Fibroblast of lung (primary cell): ENCODE measurements around the gene ZNF804B. TPM values are rescaled to one million over a fixed set of nuclear protein-coding genes. Genes with fewer than 3 reads are reported as not detected.

Source experiments
- DNase-seq, 2 donors: peaks; one replicate each; pipeline versions ENCODE4 v3.0.0 to v3.0.0-alpha.2; 2010; ENCODE audit warnings: low read depth in 2 of 2
- H2AFZ ChIP-seq: 2 replicates; pipeline ENCODE4 v1.5.1; 2012; ENCODE audit warnings: low read length, control low read depth, inconsistent platforms
- H3K27ac ChIP-seq: 2 replicates; pipeline ENCODE4 v1.5.1; 2011; ENCODE audit warnings: low read length, control low read depth; ENCODE audit not compliant: insufficient read depth
- H3K27me3 ChIP-seq: 2 replicates; pipeline ENCODE4 v1.5.1; 2011; ENCODE audit warnings: mild to moderate bottlenecking, low read length; ENCODE audit not compliant: control insufficient read depth, insufficient read depth
- H3K36me3 ChIP-seq: 2 replicates; pipeline ENCODE4 v1.5.1; 2011; ENCODE audit warnings: low read length; ENCODE audit not compliant: control insufficient read depth, insufficient read depth
- H3K4me1 ChIP-seq: 2 replicates; pipeline ENCODE4 v1.5.1; 2011; ENCODE audit warnings: low read length; ENCODE audit not compliant: control insufficient read depth, insufficient read depth; ENCODE audit errors: extremely low read depth
- H3K4me2 ChIP-seq: 2 replicates; pipeline ENCODE4 v1.5.1; 2011; ENCODE audit warnings: low read length, control low read depth; ENCODE audit not compliant: insufficient read depth; ENCODE audit errors: extremely low read depth
- H3K4me3 ChIP-seq, 4 experiments: fragments of 200-600 bp in 1 of 4; sonication (generic) in 1 of 4; replicated peaks in 1 of 4; 2 replicates each; pipeline ENCODE4 v1.5.1; 2011 to 2016; ENCODE audit warnings: low read length in 4 of 4, low read depth in 3 of 4, mild to moderate bottlenecking in 3 of 4, control low read depth in 2 of 4, inconsistent platforms in 1 of 4, mixed read lengths in 1 of 4; ENCODE audit not compliant: insufficient read depth in 1 of 4; ENCODE audit errors: control extremely low read depth in 1 of 4
- H3K79me2 ChIP-seq: 2 replicates; pipeline ENCODE4 v1.5.1; 2012; ENCODE audit warnings: mild to moderate bottlenecking, low read length, inconsistent platforms; ENCODE audit not compliant: control insufficient read depth, insufficient read depth
- H3K9ac ChIP-seq: 2 replicates; pipeline ENCODE4 v1.5.1; 2011; ENCODE audit warnings: mild to moderate bottlenecking, low read length, control low read depth; ENCODE audit not compliant: insufficient read depth
- H3K9me3 ChIP-seq: 2 replicates; pipeline ENCODE4 v1.5.1; 2012; ENCODE audit warnings: low read depth, low read length; ENCODE audit not compliant: control insufficient read depth, insufficient read depth
- H4K20me1 ChIP-seq: 2 replicates; pipeline ENCODE4 v1.5.1; 2011; ENCODE audit warnings: low read length; ENCODE audit not compliant: control insufficient read depth, insufficient read depth; ENCODE audit errors: extremely low read depth
- EZH2 ChIP-seq: IDR thresholded peaks from 2 replicates; pipeline ENCODE4 v1.5.1; 2012; ENCODE audit warnings: low read length, control low read depth, mild to moderate bottlenecking; ENCODE audit errors: missing control alignments
- polyA plus RNA-seq, 2 donors: library from polyadenylated mRNA; depleted of rRNA in 1 of 2; stranded (reverse) in 1 of 2; unstranded in 1 of 2; fragments of >200 nt; gene quantifications; 2 replicates each; pipeline ENCODE4 v1.2.1, GENCODE V29; 2011 to 2012; ENCODE audit warnings: missing spikeins in 1 of 2
- total RNA-seq: library from RNA; depleted of rRNA; stranded (reverse); fragments of >200 nt; gene quantifications from 2 replicates; pipeline ENCODE4 v1.2.1, GENCODE V29; 2014
- TF ChIP-seq, protein P1 (sequence below), 2 donors: IDR thresholded peaks in 1 of 2; conservative IDR thresholded peaks in 1 of 2; 1 replicate in 1 of 2; 2 replicates in 1 of 2; pipeline ENCODE4 v1.5.1; 2011 to 2012; ENCODE audit warnings: low read length in 2 of 2, control low read depth in 1 of 2, inconsistent platforms in 1 of 2, low read depth in 1 of 2, mild to moderate bottlenecking in 1 of 2

Gene ZNF804B
- total and polyA plus RNA-seq, 2 donors (not counting 1 experiment from before 2014, with no cell fraction given) = not detected

DNA sequence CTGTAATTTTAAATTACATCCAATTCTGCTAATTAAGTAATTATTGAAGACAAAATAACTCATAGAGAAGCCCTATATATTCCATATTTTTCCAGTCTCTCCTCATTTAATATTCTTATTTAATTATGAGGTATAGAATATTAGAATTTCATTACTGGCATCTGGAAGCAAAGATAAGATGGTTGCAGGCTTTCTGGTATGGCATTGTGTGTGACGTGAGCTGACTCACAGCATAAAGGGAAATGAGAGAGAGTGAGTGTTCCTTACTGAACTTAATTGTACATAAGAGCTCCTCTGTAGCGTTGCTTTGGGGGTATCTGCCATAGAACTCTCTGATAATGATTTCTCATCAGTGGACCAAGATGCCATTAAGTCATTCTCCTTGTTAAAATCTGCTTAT lies 163.4 kb downstream of the ZNF804B start:
- H3K27me3 ChIP-seq = no peaks in the 10 kb centered on the region
- H3K4me3 ChIP-seq = no peak overlapping the region
- H4K20me1 ChIP-seq = no peaks in the 10 kb centered on the region
- H3K4me2 ChIP-seq = no peak overlapping the region
- H3K27ac ChIP-seq = no peak overlapping the region
- no peaks in the 10 kb centered on the region for H3K36me3 ChIP-seq
- no peaks in the 10 kb centered on the region for H3K4me1 ChIP-seq
- no peak for DNase-seq
- no peak for TF ChIP-seq EZH2
- TF ChIP-seq, protein P1, sequence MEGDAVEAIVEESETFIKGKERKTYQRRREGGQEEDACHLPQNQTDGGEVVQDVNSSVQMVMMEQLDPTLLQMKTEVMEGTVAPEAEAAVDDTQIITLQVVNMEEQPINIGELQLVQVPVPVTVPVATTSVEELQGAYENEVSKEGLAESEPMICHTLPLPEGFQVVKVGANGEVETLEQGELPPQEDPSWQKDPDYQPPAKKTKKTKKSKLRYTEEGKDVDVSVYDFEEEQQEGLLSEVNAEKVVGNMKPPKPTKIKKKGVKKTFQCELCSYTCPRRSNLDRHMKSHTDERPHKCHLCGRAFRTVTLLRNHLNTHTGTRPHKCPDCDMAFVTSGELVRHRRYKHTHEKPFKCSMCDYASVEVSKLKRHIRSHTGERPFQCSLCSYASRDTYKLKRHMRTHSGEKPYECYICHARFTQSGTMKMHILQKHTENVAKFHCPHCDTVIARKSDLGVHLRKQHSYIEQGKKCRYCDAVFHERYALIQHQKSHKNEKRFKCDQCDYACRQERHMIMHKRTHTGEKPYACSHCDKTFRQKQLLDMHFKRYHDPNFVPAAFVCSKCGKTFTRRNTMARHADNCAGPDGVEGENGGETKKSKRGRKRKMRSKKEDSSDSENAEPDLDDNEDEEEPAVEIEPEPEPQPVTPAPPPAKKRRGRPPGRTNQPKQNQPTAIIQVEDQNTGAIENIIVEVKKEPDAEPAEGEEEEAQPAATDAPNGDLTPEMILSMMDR (conservative IDR thresholded peaks at IDR 0.05 in 1 of 2, IDR thresholded peaks at IDR 0.05 in 1 of 2; ENCODE audit: low read depth in 1 of 2, low read length in 2 of 2) = no peak
- H3K79me2 ChIP-seq = no peaks in the 10 kb centered on the region
- no peak overlapping the region for H2AFZ ChIP-seq
- no peak overlapping the region for H3K9ac ChIP-seq
- H3K9me3 ChIP-seq = no peaks in the 10 kb centered on the region

GRCh38 chr7:88928276-88928675 lies 168.8 kb downstream of the ZNF804B start:
- H3K27me3 ChIP-seq = no peaks in the 10 kb centered on the region
- H2AFZ ChIP-seq = no peak overlapping the region
- H3K79me2 ChIP-seq = no peaks in the 10 kb centered on the region
- H3K27ac ChIP-seq = no peak overlapping the region
- no peaks in the 10 kb centered on the region for H3K36me3 ChIP-seq
- H3K9ac ChIP-seq = no peak overlapping the region
- TF ChIP-seq EZH2 = no peak
- TF ChIP-seq, protein P1 (conservative IDR thresholded peaks at IDR 0.05 in 1 of 2, IDR thresholded peaks at IDR 0.05 in 1 of 2; ENCODE audit: low read depth in 1 of 2, low read length in 2 of 2) = no peak
- no peaks in the 10 kb centered on the region for H4K20me1 ChIP-seq
- DNase-seq = no peak
- no peaks in the 10 kb centered on the region for H3K9me3 ChIP-seq
- H3K4me3 ChIP-seq = no peak overlapping the region
- no peak overlapping the region for H3K4me2 ChIP-seq
- H3K4me1 ChIP-seq = no peaks in the 10 kb centered on the region

- TF ChIP-seq, protein P1 (conservative IDR thresholded peaks at IDR 0.05 in 1 of 2, IDR thresholded peaks at IDR 0.05 in 1 of 2; ENCODE audit: low read depth in 1 of 2, low read length in 2 of 2) = no peak
- no peak for TF ChIP-seq EZH2
- no peak overlapping the region for H3K4me2 ChIP-seq
- no peaks in the 10 kb centered on the region for H3K4me1 ChIP-seq
- no peak overlapping the region for H3K9ac ChIP-seq
- H2AFZ ChIP-seq = no peak overlapping the region
- H3K9me3 ChIP-seq = no peaks in the 10 kb centered on the region
- no peaks in the 10 kb centered on the region for H3K36me3 ChIP-seq
- no peaks in the 10 kb centered on the region for H3K27me3 ChIP-seq
- no peak overlapping the region for H3K4me3 ChIP-seq
- no peak overlapping the region for H3K27ac ChIP-seq
- no peaks in the 10 kb centered on the region for H3K79me2 ChIP-seq
- no peaks in the 10 kb centered on the region for H4K20me1 ChIP-seq
- no peak for DNase-seq
Observed at GRCh38 chr7:88929719-88930118, 170.2 kb downstream of the ZNF804B start.
